Activated gamma-delta T cell treated with Interleukin-2 at 50 U/mL for 16 hours (primary cell): ENCODE measurements around the gene CEBPG.

Experiments
- DNase-seq: peaks from one replicate; pipeline ENCODE4 v3.0.0-alpha.2; 2020

The CEBPG gene

DNA sequence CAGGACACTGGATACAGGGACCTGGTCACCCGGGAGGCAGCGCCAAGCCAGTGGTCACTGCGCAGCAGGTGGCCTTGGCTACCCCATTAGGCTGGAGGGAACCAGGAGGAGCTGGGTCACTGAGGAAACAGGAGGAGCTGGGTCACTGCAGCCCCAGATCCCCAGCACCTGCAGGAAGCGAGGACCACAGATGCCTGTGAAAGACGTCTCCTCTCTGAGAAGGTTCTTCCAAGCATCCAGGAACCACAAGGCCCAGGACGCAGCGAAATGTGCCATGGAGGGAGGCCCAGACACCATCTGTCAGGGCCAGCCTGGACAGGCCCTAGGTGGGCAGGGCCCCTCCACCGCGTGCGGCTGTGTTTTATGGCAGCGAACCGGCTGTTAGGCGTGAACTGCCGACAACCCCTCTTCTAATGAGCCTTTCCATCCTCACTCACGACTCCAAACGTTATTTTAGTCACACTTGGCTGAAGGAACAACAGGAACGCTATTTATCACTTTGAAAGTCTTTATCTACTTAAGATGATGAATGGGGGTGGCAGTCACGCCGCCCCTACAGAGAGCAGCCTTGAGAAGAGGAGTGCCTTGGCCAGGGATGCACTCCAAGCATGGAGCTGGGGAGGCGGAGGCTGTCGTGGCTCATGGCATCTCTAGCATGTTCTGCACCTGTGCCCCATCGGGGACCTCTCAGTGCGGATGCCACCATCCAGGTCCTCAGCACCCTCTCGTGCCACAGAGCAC, 53.3 kb downstream of the CEBPG start:
- no peak for DNase-seq

DNA sequence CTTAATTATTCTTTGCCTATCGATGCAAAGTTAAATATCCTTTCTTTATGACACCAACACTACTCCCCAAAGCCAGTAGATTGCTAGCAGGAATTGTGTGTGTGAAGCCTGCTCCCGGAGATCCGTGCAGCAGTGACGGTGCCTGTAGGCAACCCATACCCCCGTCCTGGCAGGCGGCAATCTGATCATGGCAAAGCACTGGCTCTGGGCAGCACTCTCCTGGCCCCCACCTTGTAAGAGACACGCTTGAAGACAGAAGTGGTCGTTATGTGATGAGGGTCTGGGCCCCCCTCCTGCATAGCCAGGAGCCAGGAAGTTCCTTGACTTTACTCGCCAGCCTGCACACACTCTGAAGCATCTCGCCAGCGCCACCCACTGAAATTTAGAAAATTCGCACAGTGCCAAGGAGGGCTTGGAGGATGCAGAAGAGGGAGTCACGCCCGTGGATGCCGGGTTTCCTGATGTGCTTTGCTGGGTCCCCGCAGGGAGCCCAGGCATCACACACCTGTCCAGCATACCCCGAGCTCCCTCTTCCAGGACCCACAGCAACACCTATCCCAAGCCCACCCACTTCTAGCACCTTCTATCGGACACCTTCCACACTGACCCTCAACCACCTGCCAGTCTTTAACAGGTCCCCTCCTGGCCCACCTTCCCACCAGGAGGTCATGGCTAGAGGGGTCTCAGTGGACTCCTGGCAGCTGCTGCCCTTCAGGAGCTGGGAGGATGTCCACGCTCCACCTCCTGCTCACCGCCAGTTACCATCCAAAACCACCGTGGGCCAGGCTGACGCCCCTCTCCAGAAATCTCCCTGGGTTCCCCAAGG, 54.5 kb downstream of the CEBPG start:
- no peak for DNase-seq

DNA sequence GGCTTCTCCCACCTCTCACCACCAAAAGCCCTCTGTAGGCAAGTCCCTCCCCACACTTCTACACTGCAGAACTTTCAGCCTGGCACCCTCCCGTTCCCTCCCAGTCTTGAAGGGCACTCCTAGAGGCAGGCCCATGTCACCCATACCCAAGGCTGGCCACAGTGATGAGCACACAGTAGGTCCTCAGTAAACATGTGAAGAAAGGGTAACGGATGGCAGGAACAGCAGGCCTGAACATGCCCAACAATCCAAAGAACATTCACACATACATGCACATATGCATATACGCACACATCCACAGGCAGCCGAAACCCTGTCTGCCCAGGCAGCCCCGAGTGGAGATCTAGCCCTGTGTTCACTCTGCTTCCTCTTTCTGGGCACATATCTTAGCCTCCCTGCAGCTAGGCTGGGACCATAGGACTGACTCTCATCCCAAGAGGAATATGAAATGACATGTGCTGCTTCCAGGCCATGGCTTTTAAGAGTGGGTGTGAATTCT, 55.2 kb downstream of the CEBPG start:
- DNase-seq: no peak

DNA sequence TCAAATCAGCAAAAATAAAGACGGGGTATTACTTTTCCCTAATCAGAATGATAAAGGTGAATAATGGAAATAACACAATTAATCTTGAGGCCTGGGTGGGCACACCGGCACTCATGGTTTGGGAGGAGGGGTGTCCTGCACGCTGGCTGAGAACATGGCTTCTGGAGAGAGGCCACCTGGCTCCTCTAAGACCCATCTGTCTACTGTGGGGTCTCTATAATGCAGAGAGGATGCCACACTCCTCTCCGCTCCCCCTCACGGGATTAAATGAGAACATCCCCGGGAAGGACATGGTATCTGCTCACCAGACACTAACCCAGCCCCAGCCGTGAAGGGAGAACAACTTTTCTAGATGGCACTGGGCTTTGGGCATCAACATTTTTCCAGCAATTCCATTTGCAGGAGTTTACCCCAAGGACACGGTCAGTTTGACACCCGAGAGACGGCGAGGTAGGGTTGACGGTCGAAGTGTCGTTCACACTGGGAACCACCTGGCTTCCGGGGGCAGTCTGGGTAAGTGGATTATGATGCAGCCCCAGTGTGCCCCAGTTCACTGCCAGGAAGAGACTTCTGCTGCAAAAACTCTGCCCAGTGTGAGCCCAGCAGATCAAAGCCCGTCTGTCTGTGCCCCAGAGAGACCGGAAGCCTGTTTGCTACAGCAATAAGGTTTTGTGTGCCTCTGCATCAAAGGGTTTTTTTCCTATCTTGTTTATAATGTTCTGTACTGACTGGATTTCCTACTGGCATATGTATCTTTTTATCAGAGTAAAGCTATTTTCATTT, 56.6 kb downstream of the CEBPG start:
- peak; percentile 36 for DNase-seq

DNA sequence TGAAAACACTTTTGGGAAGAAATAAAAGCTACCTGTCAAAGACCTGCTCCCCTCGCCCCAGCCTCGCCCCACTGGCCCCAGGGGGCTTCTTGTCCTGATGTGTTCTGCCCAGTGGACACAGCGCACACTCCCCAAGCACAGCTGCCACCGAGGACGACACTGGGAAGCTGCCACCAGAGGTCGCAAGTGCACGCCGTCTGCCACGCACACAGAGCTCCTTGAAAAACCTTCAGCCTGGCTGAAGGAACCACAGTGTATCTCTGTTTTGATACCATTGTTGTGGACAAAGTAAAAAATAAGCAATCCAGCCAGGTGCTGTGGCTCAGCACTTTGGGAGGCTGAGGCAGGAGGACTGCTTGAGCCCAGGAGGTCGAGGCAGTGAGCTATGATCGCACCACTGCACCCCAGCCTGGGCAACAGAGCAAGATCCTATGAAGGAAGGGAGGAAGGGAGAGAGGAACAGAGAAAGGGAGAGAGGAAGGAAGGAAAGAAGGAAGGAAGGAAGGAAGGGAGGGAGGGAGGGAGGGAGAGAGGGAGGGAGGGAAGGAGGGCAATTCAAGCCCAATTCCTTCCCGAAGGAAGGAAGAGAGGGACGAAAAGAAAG, 57.3 kb downstream of the CEBPG start:
- peak; percentile 56 for DNase-seq

DNA sequence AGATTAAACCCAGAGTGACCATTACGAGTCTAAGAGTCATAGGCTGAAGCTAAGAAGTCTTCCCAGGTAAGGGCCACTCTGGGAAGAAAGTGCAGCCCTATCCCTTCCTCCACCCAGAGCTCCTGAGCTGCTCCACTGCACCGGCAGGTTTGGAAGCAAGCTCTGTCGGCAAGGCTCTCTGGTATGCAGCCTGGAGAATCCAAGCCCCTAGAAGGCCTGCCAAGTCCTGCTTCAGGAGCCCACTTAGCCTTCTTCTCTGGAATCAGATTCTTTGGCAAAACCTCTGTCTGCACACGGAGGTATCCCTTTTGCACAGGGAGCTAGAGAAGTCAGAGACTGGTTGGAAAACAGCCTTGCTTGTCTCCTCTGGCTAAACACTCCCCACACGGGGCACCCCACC, 58.5 kb downstream of the CEBPG start:
- no peak for DNase-seq
